ENCODE results near the gene ZIC5. TPM values are rescaled to one million over a fixed set of nuclear protein-coding genes. Genes with fewer than 3 reads are reported as not detected.

The ZIC5 gene
- total and polyA plus RNA-seq, 2 donors (not counting 1 experiment from before 2014, with no cell fraction given) = not detected

GRCh38 chr13:99938635-99939034 is 32.9 kb downstream of the ZIC5 start:
- H3K9me3 ChIP-seq (ENCODE audit: control insufficient read depth, insufficient read depth, low read depth, low read length) = no peaks in the 10 kb centered on the region
- no peak for DNase-seq (ENCODE audit: low read depth in 2 of 2)
- TF ChIP-seq CTCF (conservative IDR thresholded peaks at IDR 0.05 in 1 of 2, IDR thresholded peaks at IDR 0.05 in 1 of 2; ENCODE audit: low read depth in 1 of 2, low read length in 2 of 2) = no peak
- no peak for TF ChIP-seq EZH2 (IDR thresholded peaks at IDR 0.05; ENCODE audit: low read length, missing control alignments)
- no peak overlapping the region for H3K4me2 ChIP-seq (ENCODE audit: extremely low read depth, insufficient read depth, low read length)
- no peak overlapping the region for H3K27ac ChIP-seq (ENCODE audit: insufficient read depth, low read length)
- H3K4me3 ChIP-seq (replicated peaks in 1 of 4; ENCODE audit: control extremely low read depth in 1 of 4, insufficient read depth in 1 of 4, low read depth in 3 of 4, low read length in 4 of 4) = no peak overlapping the region
- no peaks in the 10 kb centered on the region for H3K4me1 ChIP-seq (ENCODE audit: control insufficient read depth, extremely low read depth, insufficient read depth, low read length)
- no peak overlapping the region for H3K9ac ChIP-seq (ENCODE audit: insufficient read depth, low read length)
- no peaks in the 10 kb centered on the region for H3K79me2 ChIP-seq (ENCODE audit: control insufficient read depth, insufficient read depth, low read length)
- H4K20me1 ChIP-seq (ENCODE audit: control insufficient read depth, extremely low read depth, insufficient read depth, low read length) = no peaks in the 10 kb centered on the region
- H2AFZ ChIP-seq (ENCODE audit: low read length) = no peak overlapping the region
- no peaks in the 10 kb centered on the region for H3K27me3 ChIP-seq (ENCODE audit: control insufficient read depth, insufficient read depth, low read length)
- no peaks in the 10 kb centered on the region for H3K36me3 ChIP-seq (ENCODE audit: control insufficient read depth, insufficient read depth, low read length)

DNA sequence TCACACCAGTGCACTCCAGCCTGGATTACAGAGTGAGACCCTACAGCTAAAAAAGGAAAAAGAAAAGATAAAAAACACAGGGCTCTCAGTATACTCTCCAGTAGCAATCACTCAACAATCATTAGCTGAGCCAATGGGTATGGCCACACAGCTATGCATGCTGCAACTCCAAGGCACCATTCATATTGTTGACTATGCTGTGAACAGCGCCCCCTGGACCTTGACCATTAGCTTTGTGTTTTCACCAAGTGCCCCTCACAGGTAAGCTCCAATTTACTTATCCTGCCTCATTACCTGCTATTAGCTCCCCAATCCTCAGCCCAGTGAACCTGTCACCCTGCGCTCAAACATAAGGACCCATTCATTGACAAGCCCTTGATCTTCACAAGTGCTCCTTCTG is 35.8 kb downstream of the ZIC5 start:
- H3K4me3 ChIP-seq (replicated peaks in 1 of 4; ENCODE audit: control extremely low read depth in 1 of 4, insufficient read depth in 1 of 4, low read depth in 3 of 4, low read length in 4 of 4) = no peak overlapping the region

DNA sequence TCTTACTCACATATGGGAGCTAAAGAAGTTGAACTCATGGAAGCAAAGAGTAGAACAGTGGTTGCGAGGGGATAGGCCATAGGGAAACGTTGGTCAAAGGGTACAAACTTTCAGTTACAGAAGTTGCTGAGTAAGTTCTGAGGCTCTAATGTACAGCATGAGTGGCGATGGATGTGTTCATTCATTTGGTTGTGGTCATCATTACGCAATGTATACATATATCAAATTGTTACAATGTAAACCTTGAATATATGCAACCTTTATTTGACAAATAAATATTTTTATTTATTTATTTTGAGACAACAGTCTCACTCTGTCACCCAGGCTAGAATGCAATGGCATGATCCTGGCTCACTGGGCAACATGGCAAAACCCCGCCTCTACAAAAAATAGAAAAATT is 38.7 kb downstream of the ZIC5 start:
- H3K79me2 ChIP-seq (ENCODE audit: control insufficient read depth, insufficient read depth, low read length) = no peaks in the 10 kb centered on the region
- no peaks in the 10 kb centered on the region for H4K20me1 ChIP-seq (ENCODE audit: control insufficient read depth, extremely low read depth, insufficient read depth, low read length)
- DNase-seq (ENCODE audit: low read depth in 2 of 2) = no peak
- no peak for TF ChIP-seq CTCF (conservative IDR thresholded peaks at IDR 0.05 in 1 of 2, IDR thresholded peaks at IDR 0.05 in 1 of 2; ENCODE audit: low read depth in 1 of 2, low read length in 2 of 2)
- TF ChIP-seq EZH2 (IDR thresholded peaks at IDR 0.05; ENCODE audit: low read length, missing control alignments) = no peak
- no peaks in the 10 kb centered on the region for H3K4me1 ChIP-seq (ENCODE audit: control insufficient read depth, extremely low read depth, insufficient read depth, low read length)
- no peak overlapping the region for H3K9ac ChIP-seq (ENCODE audit: insufficient read depth, low read length)
- H3K4me2 ChIP-seq (ENCODE audit: extremely low read depth, insufficient read depth, low read length) = no peak overlapping the region
- H3K9me3 ChIP-seq (ENCODE audit: control insufficient read depth, insufficient read depth, low read depth, low read length) = no peaks in the 10 kb centered on the region
- no peak overlapping the region for H3K4me3 ChIP-seq (replicated peaks in 1 of 4; ENCODE audit: control extremely low read depth in 1 of 4, insufficient read depth in 1 of 4, low read depth in 3 of 4, low read length in 4 of 4)
- no peaks in the 10 kb centered on the region for H3K27me3 ChIP-seq (ENCODE audit: control insufficient read depth, insufficient read depth, low read length)
- no peak overlapping the region for H3K27ac ChIP-seq (ENCODE audit: insufficient read depth, low read length)
- H2AFZ ChIP-seq (ENCODE audit: low read length) = no peak overlapping the region
- no peaks in the 10 kb centered on the region for H3K36me3 ChIP-seq (ENCODE audit: control insufficient read depth, insufficient read depth, low read length)

More for the DNA sequence above, 35.8 kb downstream of the ZIC5 start:
- TF ChIP-seq EZH2 (IDR thresholded peaks at IDR 0.05; ENCODE audit: low read length, missing control alignments) (no peak), CTCF (conservative IDR thresholded peaks at IDR 0.05 in 1 of 2, IDR thresholded peaks at IDR 0.05 in 1 of 2; ENCODE audit: low read depth in 1 of 2, low read length in 2 of 2) (no peak)
- Histone ChIP-seq H3K4me1 (ENCODE audit: control insufficient read depth, extremely low read depth, insufficient read depth, low read length) (no peaks in the 10 kb centered on the region), H2AFZ (ENCODE audit: low read length) (no peak overlapping the region), H3K27me3 (ENCODE audit: control insufficient read depth, insufficient read depth, low read length) (no peaks in the 10 kb centered on the region), H3K79me2 (ENCODE audit: control insufficient read depth, insufficient read depth, low read length) (no peaks in the 10 kb centered on the region), H3K9ac (ENCODE audit: insufficient read depth, low read length) (no peak overlapping the region), H4K20me1 (ENCODE audit: control insufficient read depth, extremely low read depth, insufficient read depth, low read length) (no peaks in the 10 kb centered on the region), H3K9me3 (ENCODE audit: control insufficient read depth, insufficient read depth, low read depth, low read length) (no peaks in the 10 kb centered on the region), H3K36me3 (ENCODE audit: control insufficient read depth, insufficient read depth, low read length) (no peaks in the 10 kb centered on the region), H3K4me2 (ENCODE audit: extremely low read depth, insufficient read depth, low read length) (no peak overlapping the region), H3K27ac (ENCODE audit: insufficient read depth, low read length) (no peak overlapping the region)
- DNase-seq (ENCODE audit: low read depth in 2 of 2) = no peak
